ENCODE data around the gene DYNC2LI1. TPM values are rescaled to one million over a fixed set of nuclear protein-coding genes. Genes with fewer than 3 reads are reported as not detected.
A peak's percentile ranks its signal among the peaks of the same experiment; 100 is the strongest.

DYNC2LI1 gene
- total RNA-seq, 1 donor from 2014 or later = 20.0 TPM

- Mint-ChIP-seq H3K27me3 (ENCODE audit: low read depth) (no peaks in the 10 kb centered on the region), H3K27ac (ENCODE audit: unreplicated experiment) (no peak overlapping the region), H3K4me1 (peaks cover 12% of the 10 kb centered on the region), H3K9me3 (no peaks in the 10 kb centered on the region), H3K4me3 (no peak overlapping the region), H3K36me3 (ENCODE audit: low read depth) (peaks cover 5% of the 10 kb centered on the region)
- TF ChIP-seq CTCF (conservative IDR thresholded peaks at IDR 0.05) = no peak
- no peak for DNase-seq (ENCODE audit: low read depth, low spot score)
Observed at GRCh38 chr2:43778233-43778632, 4.4 kb downstream of the DYNC2LI1 start.

DNA sequence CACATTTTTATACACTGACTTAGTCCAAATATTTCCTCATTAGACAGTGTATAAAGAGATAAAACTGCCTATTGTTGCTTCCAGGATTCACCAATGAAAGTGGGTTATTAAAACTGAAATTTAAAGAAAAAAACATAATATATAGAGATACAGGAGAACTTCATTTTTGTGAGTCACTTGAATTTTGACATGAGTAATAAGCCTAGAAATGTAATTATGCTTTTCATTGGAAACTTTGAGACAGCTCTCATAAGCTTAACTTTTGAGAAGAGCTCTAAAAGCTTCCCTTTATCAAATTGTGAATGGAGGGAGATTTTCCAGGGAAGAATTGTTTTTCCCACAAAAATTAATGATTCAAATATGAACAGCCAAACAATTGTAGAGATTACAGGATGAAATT lies 14.1 kb downstream of the DYNC2LI1 start:
- Mint-ChIP-seq H3K9me3 (no peaks in the 10 kb centered on the region), H3K36me3 (ENCODE audit: low read depth) (peaks cover 2% of the 10 kb centered on the region), H3K27ac (ENCODE audit: unreplicated experiment) (no peak overlapping the region), H3K4me3 (no peak overlapping the region), H3K27me3 (ENCODE audit: low read depth) (no peaks in the 10 kb centered on the region), H3K4me1 (peaks cover 7% of the 10 kb centered on the region)
- no peak for DNase-seq (ENCODE audit: low read depth, low spot score)
- no peak for TF ChIP-seq CTCF (conservative IDR thresholded peaks at IDR 0.05)

DNA sequence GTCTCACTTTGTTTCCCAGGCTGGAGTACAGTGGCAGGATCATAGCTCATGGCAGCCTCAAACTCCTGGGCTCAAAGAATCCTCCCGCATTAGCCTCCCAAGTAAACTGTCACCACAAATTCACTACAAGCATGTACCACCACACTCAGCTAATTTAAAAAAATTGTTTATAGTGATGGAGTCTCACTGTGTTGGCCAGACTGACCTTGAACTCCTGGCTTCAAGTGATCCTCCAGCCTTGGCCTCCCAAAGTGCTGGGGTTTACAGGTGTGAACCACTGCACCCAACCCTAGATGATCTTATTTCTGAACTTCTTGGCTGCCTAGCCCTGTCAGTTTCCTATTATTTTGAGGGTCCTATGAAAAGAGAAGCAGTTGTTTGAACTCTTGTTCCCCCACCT lies 14.8 kb downstream of the DYNC2LI1 start:
- H3K36me3 Mint-ChIP-seq (ENCODE audit: low read depth) = peaks cover 2% of the 10 kb centered on the region
- H3K4me1 Mint-ChIP-seq = peaks cover 8% of the 10 kb centered on the region
- TF ChIP-seq CTCF (conservative IDR thresholded peaks at IDR 0.05) = no peak
- H3K4me3 Mint-ChIP-seq = no peak overlapping the region
- H3K9me3 Mint-ChIP-seq = no peaks in the 10 kb centered on the region
- no peak for DNase-seq (ENCODE audit: low read depth, low spot score)
- H3K27ac Mint-ChIP-seq (ENCODE audit: unreplicated experiment) = no peak overlapping the region
- H3K27me3 Mint-ChIP-seq (ENCODE audit: low read depth) = no peaks in the 10 kb centered on the region

DNA sequence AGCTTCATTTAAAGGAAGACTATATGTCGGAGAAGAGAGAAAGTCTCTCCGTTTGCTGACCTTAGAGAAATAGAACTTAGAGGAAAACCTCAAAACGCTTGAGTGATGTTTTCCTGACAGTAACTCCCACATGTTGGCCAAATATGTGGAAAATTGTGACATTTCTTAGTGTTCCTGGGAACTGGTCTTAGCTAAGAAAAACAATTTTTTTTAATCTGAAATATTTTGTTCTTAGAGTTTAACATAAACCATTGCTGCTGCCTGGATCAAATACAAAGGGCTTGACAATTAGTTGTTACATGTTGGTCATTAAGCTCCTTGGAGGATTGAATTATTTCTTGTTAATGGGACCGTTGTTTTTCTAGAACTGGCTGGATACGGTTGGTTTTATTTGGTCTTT lies 16.3 kb downstream of the DYNC2LI1 start:
- no peak overlapping the region for H3K27ac Mint-ChIP-seq (ENCODE audit: unreplicated experiment)
- no peaks in the 10 kb centered on the region for H3K9me3 Mint-ChIP-seq
- peaks cover 8% of the 10 kb centered on the region for H3K4me1 Mint-ChIP-seq
- no peak for DNase-seq (ENCODE audit: low read depth, low spot score)
- no peaks in the 10 kb centered on the region for H3K27me3 Mint-ChIP-seq (ENCODE audit: low read depth)
- no peak overlapping the region for H3K4me3 Mint-ChIP-seq
- peaks cover 2% of the 10 kb centered on the region for H3K36me3 Mint-ChIP-seq (ENCODE audit: low read depth)
- no peak for TF ChIP-seq CTCF (conservative IDR thresholded peaks at IDR 0.05)

- Mint-ChIP-seq H3K4me3 (no peak overlapping the region), H3K27me3 (ENCODE audit: low read depth) (no peaks in the 10 kb centered on the region), H3K36me3 (ENCODE audit: low read depth) (peaks cover 2% of the 10 kb centered on the region), H3K27ac (ENCODE audit: unreplicated experiment) (peak overlapping the region; percentile 27), H3K9me3 (no peaks in the 10 kb centered on the region), H3K4me1 (peaks cover 8% of the 10 kb centered on the region)
- DNase-seq (ENCODE audit: low read depth, low spot score) = no peak
- no peak for TF ChIP-seq CTCF (conservative IDR thresholded peaks at IDR 0.05)
Observed at GRCh38 chr2:43791035-43791765, 17.4 kb downstream of the DYNC2LI1 start.

Data from neural crest cell (in vitro differentiated cells).